DOHH2 (cell line): Measurements from ENCODE around the gene REC8.

ENCODE experiments used
- H3F3A ChIP-seq: fragments of 200-600 bp; sonication (generic), shearing (Covaris generic); 2 replicates; pipeline ENCODE4 v1.6.0; 2016; ENCODE audit warnings: antibody characterized with exemption, mild to moderate bottlenecking; ENCODE audit not compliant: control insufficient read depth, insufficient read depth
- H3K27ac ChIP-seq: fragments of 200-600 bp; sonication (generic); 2 replicates; pipeline ENCODE4 v1.5.1; 2014; ENCODE audit warnings: low read depth, mild to moderate bottlenecking, low read length, moderate library complexity
- H3K27me3 ChIP-seq: fragments of 200-600 bp; sonication (generic); 2 replicates; pipeline ENCODE4 v1.6.1; 2014; ENCODE audit warnings: mild to moderate bottlenecking, low read length, mixed read lengths; ENCODE audit not compliant: control insufficient read depth
- H3K36me3 ChIP-seq: fragments of 200-600 bp; sonication (generic); 2 replicates; pipeline ENCODE4 v1.6.1; 2014; ENCODE audit warnings: mild to moderate bottlenecking, low read length, moderate library complexity, mixed read lengths; ENCODE audit not compliant: control insufficient read depth
- H3K4me1 ChIP-seq: fragments of 200-600 bp; sonication (generic); 2 replicates; pipeline ENCODE4 v1.6.1; 2014; ENCODE audit warnings: mild to moderate bottlenecking, low read length, mixed read lengths; ENCODE audit not compliant: control insufficient read depth
- H3K4me2 ChIP-seq: fragments of 200-600 bp; sonication (generic); 2 replicates; pipeline ENCODE4 v1.6.0; 2014; ENCODE audit warnings: mild to moderate bottlenecking, low read length, moderate library complexity
- H3K4me3 ChIP-seq: fragments of 200-600 bp; sonication (generic); 2 replicates; pipeline ENCODE4 v1.5.1; 2014; ENCODE audit warnings: mild to moderate bottlenecking, low read length, mixed read lengths
- H3K79me2 ChIP-seq: fragments of 200-600 bp; sonication (generic); 2 replicates; pipeline ENCODE4 v1.6.1; 2014; ENCODE audit warnings: mild to moderate bottlenecking, low read length, mixed read lengths; ENCODE audit not compliant: control insufficient read depth
- H3K9me2 ChIP-seq: fragments of 200-600 bp; sonication (generic); replicated peaks from 2 replicates; pipeline ENCODE4 v1.6.1; 2014; ENCODE audit warnings: mild to moderate bottlenecking, low read length, mixed read lengths; ENCODE audit not compliant: control insufficient read depth
- H3K9me3 ChIP-seq: fragments of 200-600 bp; sonication (generic); 2 replicates; pipeline ENCODE4 v1.6.1; 2014; ENCODE audit warnings: antibody characterized with exemption, low read length, mixed read lengths; ENCODE audit not compliant: control insufficient read depth, insufficient read depth
- H4K20me1 ChIP-seq: fragments of 200-600 bp; sonication (generic); 2 replicates; pipeline ENCODE4 v1.6.0; 2014; ENCODE audit warnings: low read depth, mild to moderate bottlenecking, antibody characterized with exemption, low read length, moderate library complexity; ENCODE audit not compliant: control insufficient read depth, insufficient read depth
- EZH2phosphoT487 ChIP-seq: fragments of 200-600 bp; sonication (generic); IDR thresholded peaks from 2 replicates; pipeline ENCODE4 v1.6.1; 2017; ENCODE audit warnings: borderline replicate concordance, mild to moderate bottlenecking, antibody characterized with exemption, low read length, moderate library complexity, mixed read lengths
- TF ChIP-seq, protein P1 (sequence below): fragments of 200-600 bp; sonication (generic); IDR thresholded peaks from one replicate; pipeline ENCODE4 v1.5.1; 2014; ENCODE audit warnings: antibody characterized with exemption, mild to moderate bottlenecking, low read depth, low read length; ENCODE audit not compliant: poor library complexity, severe bottlenecking

The REC8 gene

DNA sequence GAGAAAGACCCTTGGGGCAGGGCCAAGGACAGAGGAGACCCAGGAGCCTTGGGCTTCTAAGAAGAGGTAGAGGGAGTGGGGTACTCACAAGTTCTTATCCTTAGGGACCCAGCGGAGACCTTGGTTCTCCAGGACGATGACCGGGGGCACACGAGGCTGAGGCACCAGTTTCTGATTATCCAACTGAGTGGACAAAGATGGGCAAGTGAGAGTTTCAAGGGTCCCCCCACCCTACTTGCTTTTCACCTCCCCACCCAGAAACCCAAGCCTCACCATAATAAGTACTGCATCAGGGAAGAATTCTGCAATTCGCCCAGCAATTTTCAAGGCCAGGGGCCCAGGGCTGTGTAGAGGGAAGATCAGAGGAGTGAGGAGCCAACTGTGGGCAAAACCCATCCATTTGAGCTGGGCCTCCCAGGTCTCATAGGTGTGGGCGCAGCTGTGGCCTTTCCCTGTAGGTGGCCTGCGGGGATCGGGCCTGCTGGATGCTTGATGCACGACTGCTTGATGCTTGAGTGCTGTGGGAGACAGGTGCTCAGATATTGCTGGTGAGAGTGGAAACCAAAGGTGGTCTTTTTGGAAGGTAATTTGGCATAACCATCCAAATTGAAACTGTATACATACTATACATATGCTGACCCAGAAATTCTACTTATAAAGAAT lies 32.5 kb upstream of the REC8 start:
- Histone ChIP-seq H3K4me1 (peaks cover 34% of the 10 kb centered on the region), H3K9me2 (no peaks in the 10 kb centered on the region), H3K27me3 (no peaks in the 10 kb centered on the region), H3K27ac (no peak overlapping the region), H3K4me2 (peak overlapping the region; percentile 79), H3K4me3 (peak overlapping the region; percentile 97), H3K36me3 (peaks cover 59% of the 10 kb centered on the region), H3F3A (peaks cover 5% of the 10 kb centered on the region; the same call in 1 of the 2 replicates), H3K9me3 (no peaks in the 10 kb centered on the region), H4K20me1 (no peaks in the 10 kb centered on the region), H3K79me2 (peaks cover 38% of the 10 kb centered on the region)
- TF ChIP-seq, protein P1, sequence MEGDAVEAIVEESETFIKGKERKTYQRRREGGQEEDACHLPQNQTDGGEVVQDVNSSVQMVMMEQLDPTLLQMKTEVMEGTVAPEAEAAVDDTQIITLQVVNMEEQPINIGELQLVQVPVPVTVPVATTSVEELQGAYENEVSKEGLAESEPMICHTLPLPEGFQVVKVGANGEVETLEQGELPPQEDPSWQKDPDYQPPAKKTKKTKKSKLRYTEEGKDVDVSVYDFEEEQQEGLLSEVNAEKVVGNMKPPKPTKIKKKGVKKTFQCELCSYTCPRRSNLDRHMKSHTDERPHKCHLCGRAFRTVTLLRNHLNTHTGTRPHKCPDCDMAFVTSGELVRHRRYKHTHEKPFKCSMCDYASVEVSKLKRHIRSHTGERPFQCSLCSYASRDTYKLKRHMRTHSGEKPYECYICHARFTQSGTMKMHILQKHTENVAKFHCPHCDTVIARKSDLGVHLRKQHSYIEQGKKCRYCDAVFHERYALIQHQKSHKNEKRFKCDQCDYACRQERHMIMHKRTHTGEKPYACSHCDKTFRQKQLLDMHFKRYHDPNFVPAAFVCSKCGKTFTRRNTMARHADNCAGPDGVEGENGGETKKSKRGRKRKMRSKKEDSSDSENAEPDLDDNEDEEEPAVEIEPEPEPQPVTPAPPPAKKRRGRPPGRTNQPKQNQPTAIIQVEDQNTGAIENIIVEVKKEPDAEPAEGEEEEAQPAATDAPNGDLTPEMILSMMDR: no peak
- no peak for TF ChIP-seq EZH2phosphoT487

DNA sequence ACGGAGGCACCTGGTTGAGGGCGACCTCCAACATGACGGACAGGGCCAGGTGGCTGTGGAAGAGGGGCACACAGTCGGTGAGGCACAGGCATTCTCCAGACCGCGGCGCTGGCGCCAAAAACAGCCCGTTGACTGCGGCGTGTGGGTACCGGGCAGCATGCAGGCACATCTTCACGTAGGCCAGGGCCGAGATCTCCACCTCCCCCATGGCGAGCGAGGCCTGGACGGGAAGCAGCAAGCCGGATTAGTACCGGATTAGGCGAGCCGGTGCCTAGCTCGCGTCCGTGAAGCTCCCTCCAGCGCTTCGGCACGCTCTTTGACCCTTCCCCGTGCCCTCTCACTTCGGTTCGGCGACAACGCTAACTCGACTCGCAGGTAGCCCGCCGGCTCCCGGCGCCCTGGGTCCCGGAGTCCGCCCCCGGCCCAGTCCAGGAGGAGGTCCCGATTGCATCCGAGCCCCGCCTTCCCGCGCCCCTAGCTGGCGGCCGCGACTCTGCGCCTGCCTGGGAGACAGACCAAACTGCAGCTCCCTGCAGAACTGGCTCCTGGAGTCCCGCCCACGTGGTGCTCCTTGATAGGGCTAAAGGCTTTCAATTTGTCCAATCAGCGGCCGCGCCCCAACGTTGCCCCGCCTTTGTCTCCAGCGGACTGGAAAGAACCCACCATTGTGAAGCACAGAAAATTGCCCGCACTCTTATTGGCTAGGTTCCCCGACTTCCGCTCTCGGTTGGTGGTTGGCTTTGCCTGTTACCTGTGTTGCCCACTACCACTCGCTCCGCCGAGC lies 30.6 kb upstream of the REC8 start, which contains the start of gene EMC9:
TSS of gene EMC9 (minus strand) at position 495 of the 784 bp plus-strand sequence. CDS start at position 208, 287 bp downstream.
- H3K9me2 ChIP-seq: no peaks in the 10 kb centered on the region
- no peaks in the 10 kb centered on the region for H4K20me1 ChIP-seq
- H3K9me3 ChIP-seq: no peaks in the 10 kb centered on the region
- H3K36me3 ChIP-seq: peaks cover 67% of the 10 kb centered on the region
- H3F3A ChIP-seq: peaks cover 5% of the 10 kb centered on the region; the same call in 1 of the 2 replicates
- peak within 1 kb of the TSS; percentile 65 for H3K27ac ChIP-seq
- H3K79me2 ChIP-seq: peaks cover 53% of the 10 kb centered on the region
- H3K4me2 ChIP-seq: peak within 1 kb of the TSS; percentile 82
- TF ChIP-seq EZH2phosphoT487: no peak
- TF ChIP-seq, protein P1: no peak
- peaks cover 41% of the 10 kb centered on the region for H3K4me1 ChIP-seq
- no peaks in the 10 kb centered on the region for H3K27me3 ChIP-seq
- H3K4me3 ChIP-seq: peak within 1 kb of the TSS; percentile 97

DNA sequence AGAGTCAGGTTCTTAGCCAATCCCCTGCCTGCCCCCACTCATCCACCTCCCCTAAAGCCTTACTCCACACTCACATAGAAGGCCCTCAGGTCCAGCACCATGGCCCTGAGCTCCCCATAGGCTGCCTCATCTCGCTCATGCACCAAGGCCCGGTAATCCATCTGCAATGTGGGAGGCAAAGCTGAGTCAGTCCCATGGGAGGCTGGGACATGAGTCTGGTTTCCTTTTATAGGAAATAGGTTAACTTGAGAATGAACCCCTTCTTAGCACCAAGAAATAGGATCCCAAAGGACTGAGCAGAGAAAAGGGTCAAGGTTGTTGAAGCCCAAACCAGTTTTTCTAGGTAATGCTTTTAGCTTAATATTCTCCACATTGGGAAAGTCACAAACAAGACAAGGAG lies 28.4 kb upstream of the REC8 start:
- TF ChIP-seq, protein P1: no peak
- no peak for TF ChIP-seq EZH2phosphoT487
- H4K20me1 ChIP-seq: peaks cover 3% of the 10 kb centered on the region; the same call in 1 of the 2 replicates
- no peak overlapping the region for H3K27ac ChIP-seq
- peaks cover 37% of the 10 kb centered on the region for H3K4me1 ChIP-seq
- H3F3A ChIP-seq: 0 out of 2 replicates have a peak, but pooled peaks cover 3% of the 10 kb centered on the region
- no peak overlapping the region for H3K4me2 ChIP-seq
- no peak overlapping the region for H3K4me3 ChIP-seq
- H3K9me2 ChIP-seq: no peaks in the 10 kb centered on the region
- H3K9me3 ChIP-seq: no peaks in the 10 kb centered on the region
- H3K27me3 ChIP-seq: no peaks in the 10 kb centered on the region
- peaks cover 56% of the 10 kb centered on the region for H3K36me3 ChIP-seq
- H3K79me2 ChIP-seq: peaks cover 54% of the 10 kb centered on the region
